ENCODE data around the gene STK24. TPM values are rescaled to one million over a fixed set of nuclear protein-coding genes. Genes with fewer than 3 reads are reported as not detected.

The STK24 gene
- total and polyA plus RNA-seq, 10 of the 15 experiments (the other 5 are each of a cell fraction or from before 2014, with no cell fraction given) = 7.5 to 115 (median 52.9) TPM

DNA sequence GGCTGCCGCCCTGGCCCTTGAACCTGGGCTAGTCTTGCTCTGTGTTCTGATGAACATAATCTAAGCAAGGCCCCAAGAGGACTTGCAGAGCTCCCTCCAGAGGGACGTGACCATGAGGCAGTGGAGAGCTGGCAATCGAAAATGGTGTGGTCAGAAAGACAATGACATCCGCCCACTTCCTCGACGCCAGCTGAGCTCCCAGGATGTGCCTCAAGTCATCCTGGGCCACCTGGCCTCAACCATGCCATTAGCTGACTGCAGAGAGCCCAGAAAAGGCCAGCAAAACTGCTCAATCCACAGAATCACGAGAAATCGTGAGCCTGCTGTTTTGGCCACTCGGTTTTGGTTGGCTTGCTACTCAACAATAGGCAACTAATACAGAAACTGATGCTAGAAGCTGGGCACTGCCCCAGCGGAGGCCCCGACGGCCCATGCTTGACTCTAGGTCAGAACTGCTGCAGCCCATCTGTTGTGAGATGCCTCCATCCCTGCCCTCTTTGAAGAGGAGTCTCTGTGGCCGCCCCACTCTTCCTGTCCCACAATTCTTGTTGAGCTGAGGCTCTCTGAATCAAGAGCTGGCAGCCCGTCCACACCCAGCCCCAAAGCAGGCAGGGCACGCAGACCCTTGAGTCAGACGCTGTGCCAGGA is 53.3 kb downstream of the STK24 start (continued):
- TF ChIP-seq WRNIP1 (IDR thresholded peaks at IDR 0.05; ENCODE audit: borderline replicate concordance, low read depth, low read length) = no peak
- no peak for TF ChIP-seq POLR2AphosphoS5 (IDR thresholded peaks at IDR 0.05; ENCODE audit: low read length)
- no peak for TF ChIP-seq ZBTB40 (IDR thresholded peaks at IDR 0.05; ENCODE audit: borderline replicate concordance)
- TF ChIP-seq NRF1 (conservative IDR thresholded peaks at IDR 0.05; ENCODE audit: low read depth, low read length) = no peak
- no peak for TF ChIP-seq E4F1 (IDR thresholded peaks at IDR 0.05; ENCODE audit: borderline replicate concordance, partially characterized antibody)
- TF ChIP-seq SMAD5 (IDR thresholded peaks at IDR 0.05; ENCODE audit: low read depth) = no peak
- TF ChIP-seq HDAC6 (IDR thresholded peaks at IDR 0.05; ENCODE audit: unreplicated experiment) = no peak
- TF ChIP-seq KLF5 (IDR thresholded peaks at IDR 0.05; ENCODE audit: partially characterized antibody) = no peak
- no peak for TF ChIP-seq ZNF207 (IDR thresholded peaks at IDR 0.05; ENCODE audit: borderline replicate concordance)
- TF ChIP-seq RBBP5 (conservative IDR thresholded peaks at IDR 0.05) = no peak
- TF ChIP-seq POLR2A (IDR thresholded peaks at IDR 0.05; ENCODE audit: low read depth, low read length) = no peak
- TF ChIP-seq BCL11A (IDR thresholded peaks at IDR 0.05; ENCODE audit: low read depth, low read length) = no peak
- 0 out of 2 replicates have a peak, but pooled peaks have one; percentile 40 for TF ChIP-seq NBN (IDR thresholded peaks at IDR 0.05)
- TF ChIP-seq ATF7 (IDR thresholded peaks at IDR 0.05; ENCODE audit: low read depth) = no peak
- TF ChIP-seq CHD1 (IDR thresholded peaks at IDR 0.05; ENCODE audit: low read depth, low read length) = no peak
- no peak for TF ChIP-seq BRCA1 (IDR thresholded peaks at IDR 0.05; ENCODE audit: low read depth, low read length)
- no peak for TF ChIP-seq ZSCAN29 (IDR thresholded peaks at IDR 0.05)
- no peak for TF ChIP-seq NFYA (IDR thresholded peaks at IDR 0.05; ENCODE audit: borderline replicate concordance, low read depth, low read length)
- TF ChIP-seq ZZZ3 (IDR thresholded peaks at IDR 0.05; ENCODE audit: control insufficient read depth, insufficient read length, low read depth) = no peak
- no peak for TF ChIP-seq NR2C2 (IDR thresholded peaks at IDR 0.05; ENCODE audit: borderline replicate concordance, control insufficient read depth, insufficient read length, low read depth)
- TF ChIP-seq ESRRA (IDR thresholded peaks at IDR 0.05; ENCODE audit: low read length) = no peak
- no peak for TF ChIP-seq NR2C1 (IDR thresholded peaks at IDR 0.05)
- TF ChIP-seq CBFB (IDR thresholded peaks at IDR 0.05; ENCODE audit: low read depth) = no peak
- no peak for TF ChIP-seq BMI1 (IDR thresholded peaks at IDR 0.05; ENCODE audit: borderline replicate concordance)
- TF ChIP-seq TBL1XR1 (IDR thresholded peaks at IDR 0.05; ENCODE audit: low read depth, low read length) = no peak; the same call in 1 of the 2 replicates
- TF ChIP-seq SRF (IDR thresholded peaks at IDR 0.05; ENCODE audit: low read depth in 2 of 2, low read length in 2 of 2) = no peak
- TF ChIP-seq STAT3 (IDR thresholded peaks at IDR 0.05; ENCODE audit: low read depth, low read length) = no peak
- TF ChIP-seq SPI1 (IDR thresholded peaks at IDR 0.05; ENCODE audit: borderline replicate concordance, insufficient read depth, low read depth, low read length) = no peak
- TF ChIP-seq NFXL1 (IDR thresholded peaks at IDR 0.05; ENCODE audit: borderline replicate concordance) = no peak
